Measurements from ENCODE around the gene VTCN1. TPM values are rescaled to one million over a fixed set of nuclear protein-coding genes. Genes with fewer than 3 reads are reported as not detected.

Gene VTCN1
- total and polyA plus RNA-seq, 2 of the 8 experiments (the other 6 are each of a cell fraction or from before 2014, with no cell fraction given), result 0.32 TPM; not detected in 1

GRCh38 chr1:117121589-117122329 lies 89.0 kb downstream of the VTCN1 start, which contains the start of gene TRIM45 (continued):
- TF ChIP-seq CREB1 (IDR thresholded peaks at IDR 0.05) (peak; percentile 41; the same call in 1 of the 2 replicates), CTBP2 (IDR thresholded peaks at IDR 0.05; ENCODE audit: borderline replicate concordance, insufficient read depth, insufficient read length, low read length) (peak; percentile 78), E2F6 (IDR thresholded peaks at IDR 0.05) (peak; percentile 51), KDM4A (IDR thresholded peaks at IDR 0.05; ENCODE audit: low read depth, low read length, severe bottlenecking) (no peak), RAD21 (IDR thresholded peaks at IDR 0.05 in 1 of 2, conservative IDR thresholded peaks at IDR 0.05 in 1 of 2; ENCODE audit: low read depth in 2 of 2, low read length in 2 of 2) (peak; percentile 61 to 76)

Measured in H1 (cell line).